GM12878 (cell line): Measurements from ENCODE around the gene HS6ST3.

Experiments
- ATF7 ChIP-seq: fragments of 450-650 bp; IDR thresholded peaks from 2 replicates; pipeline ENCODE4 v1.6.1; 2016; ENCODE audit warnings: low read depth, mild to moderate bottlenecking
- EGR1 ChIP-seq, 2 experiments: IDR thresholded peaks; 1 replicate in 1 of 2; 2 replicates in 1 of 2; pipeline ENCODE4 v1.6.1; 2011 to 2012; ENCODE audit warnings: low read depth in 2 of 2, low read length in 2 of 2, borderline replicate concordance in 1 of 2, mild to moderate bottlenecking in 1 of 2, moderate library complexity in 1 of 2
- EP300 ChIP-seq, 2 experiments: fragments of 150-350 bp in 1 of 2; IDR thresholded peaks; 2 replicates each; pipeline ENCODE4 v1.6.1; 2011 to 2012; ENCODE audit warnings: low read depth in 2 of 2, low read length in 2 of 2, borderline replicate concordance in 1 of 2, improper control_type of control experiment in 1 of 2, inconsistent platforms in 1 of 2; ENCODE audit not compliant: control insufficient read depth in 1 of 2
- ETV6 ChIP-seq, 2 experiments: fragments of 450-650 bp in 1 of 2; IDR thresholded peaks in 1 of 2; conservative IDR thresholded peaks in 1 of 2; 2 replicates each; pipeline ENCODE4 v1.6.1; 2014; ENCODE audit warnings: antibody characterized with exemption in 1 of 2, borderline replicate concordance in 1 of 2, low read depth in 1 of 2, mild to moderate bottlenecking in 1 of 2, moderate library complexity in 1 of 2
- EZH2 ChIP-seq: IDR thresholded peaks from 2 replicates; pipeline ENCODE4 v1.6.1; 2012; ENCODE audit warnings: low read depth, mild to moderate bottlenecking, control low read depth, inconsistent platforms, low read length, borderline replicate concordance; ENCODE audit not compliant: control insufficient read depth
- FOS ChIP-seq: IDR thresholded peaks from 3 replicates; pipeline ENCODE4 v1.6.1; 2011; ENCODE audit warnings: borderline replicate concordance; ENCODE audit not compliant: insufficient read length; ENCODE audit errors: extremely low read depth
- MAX ChIP-seq: IDR thresholded peaks from 2 replicates; pipeline ENCODE4 v1.6.1; 2012; ENCODE audit warnings: low read depth, low read length, improper control_type of control experiment
- ZBED1 ChIP-seq: IDR thresholded peaks from 2 replicates; pipeline ENCODE4 v1.6.1; 2016; ENCODE audit warnings: borderline replicate concordance
- TF ChIP-seq, protein P1 (sequence below), 3 experiments: IDR thresholded peaks in 2 of 3; conservative IDR thresholded peaks in 1 of 3; 2 replicates each; pipeline ENCODE4 v1.5.1; 2011; ENCODE audit warnings: low read depth in 3 of 3, low read length in 3 of 3, mild to moderate bottlenecking in 3 of 3, control low read depth in 2 of 3, moderate library complexity in 2 of 3, inconsistent platforms in 1 of 3, mixed read lengths in 1 of 3; ENCODE audit not compliant: control insufficient read depth in 2 of 3, insufficient read depth in 1 of 3; ENCODE audit errors: extremely low read depth in 1 of 3

GRCh38 chr13:96768524-96768923 is 678.6 kb downstream of the HS6ST3 start:
- TF ChIP-seq ATF7 (no peak), EGR1 (IDR thresholded peaks at IDR 0.05; ENCODE audit: borderline replicate concordance in 1 of 2, low read depth in 2 of 2, low read length in 2 of 2) (no peak), EP300 (IDR thresholded peaks at IDR 0.05; ENCODE audit: borderline replicate concordance in 1 of 2, control insufficient read depth in 1 of 2, low read depth in 2 of 2, low read length in 2 of 2) (no peak), FOS (no peak), EZH2 (no peak), ETV6 (conservative IDR thresholded peaks at IDR 0.05 in 1 of 2, IDR thresholded peaks at IDR 0.05 in 1 of 2; ENCODE audit: borderline replicate concordance in 1 of 2, low read depth in 1 of 2) (no peak), ZBED1 (no peak), MAX (no peak)
- TF ChIP-seq, protein P1, sequence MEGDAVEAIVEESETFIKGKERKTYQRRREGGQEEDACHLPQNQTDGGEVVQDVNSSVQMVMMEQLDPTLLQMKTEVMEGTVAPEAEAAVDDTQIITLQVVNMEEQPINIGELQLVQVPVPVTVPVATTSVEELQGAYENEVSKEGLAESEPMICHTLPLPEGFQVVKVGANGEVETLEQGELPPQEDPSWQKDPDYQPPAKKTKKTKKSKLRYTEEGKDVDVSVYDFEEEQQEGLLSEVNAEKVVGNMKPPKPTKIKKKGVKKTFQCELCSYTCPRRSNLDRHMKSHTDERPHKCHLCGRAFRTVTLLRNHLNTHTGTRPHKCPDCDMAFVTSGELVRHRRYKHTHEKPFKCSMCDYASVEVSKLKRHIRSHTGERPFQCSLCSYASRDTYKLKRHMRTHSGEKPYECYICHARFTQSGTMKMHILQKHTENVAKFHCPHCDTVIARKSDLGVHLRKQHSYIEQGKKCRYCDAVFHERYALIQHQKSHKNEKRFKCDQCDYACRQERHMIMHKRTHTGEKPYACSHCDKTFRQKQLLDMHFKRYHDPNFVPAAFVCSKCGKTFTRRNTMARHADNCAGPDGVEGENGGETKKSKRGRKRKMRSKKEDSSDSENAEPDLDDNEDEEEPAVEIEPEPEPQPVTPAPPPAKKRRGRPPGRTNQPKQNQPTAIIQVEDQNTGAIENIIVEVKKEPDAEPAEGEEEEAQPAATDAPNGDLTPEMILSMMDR (IDR thresholded peaks at IDR 0.05 in 2 of 3, conservative IDR thresholded peaks at IDR 0.05 in 1 of 3; ENCODE audit: control insufficient read depth in 2 of 3, extremely low read depth in 1 of 3, insufficient read depth in 1 of 3, low read depth in 3 of 3, low read length in 3 of 3) = no peak
